NCI-H748 (cell line): ENCODE measurements around the gene MAD2L2.

ENCODE experiments used
- DNase-seq: peaks from one replicate; lab custom pipeline; 2025; ENCODE audit not compliant: unreplicated experiment; lab: John Stamatoyannopoulos, UW

Gene MAD2L2

DNA sequence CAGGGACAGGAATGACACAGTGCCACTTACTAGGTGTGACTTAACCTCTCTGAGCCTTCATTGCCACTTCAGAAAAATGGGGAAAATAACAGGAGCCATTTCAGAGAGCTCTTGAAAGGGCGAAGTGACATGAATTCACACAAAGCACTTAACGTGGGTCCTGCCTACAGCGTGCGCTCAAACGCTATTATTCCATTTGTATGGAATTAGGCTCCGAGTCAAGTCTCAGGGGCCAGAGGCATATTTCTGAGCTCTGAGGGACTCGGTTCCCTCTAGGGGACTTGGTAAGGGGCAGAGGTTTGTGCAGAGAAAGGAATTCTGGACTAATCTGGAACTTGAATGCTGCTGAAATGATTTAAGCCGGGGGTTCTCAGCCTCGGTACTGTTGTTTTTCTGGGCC, 24.6 kb upstream of the MAD2L2 start:
- no peak for DNase-seq

DNA sequence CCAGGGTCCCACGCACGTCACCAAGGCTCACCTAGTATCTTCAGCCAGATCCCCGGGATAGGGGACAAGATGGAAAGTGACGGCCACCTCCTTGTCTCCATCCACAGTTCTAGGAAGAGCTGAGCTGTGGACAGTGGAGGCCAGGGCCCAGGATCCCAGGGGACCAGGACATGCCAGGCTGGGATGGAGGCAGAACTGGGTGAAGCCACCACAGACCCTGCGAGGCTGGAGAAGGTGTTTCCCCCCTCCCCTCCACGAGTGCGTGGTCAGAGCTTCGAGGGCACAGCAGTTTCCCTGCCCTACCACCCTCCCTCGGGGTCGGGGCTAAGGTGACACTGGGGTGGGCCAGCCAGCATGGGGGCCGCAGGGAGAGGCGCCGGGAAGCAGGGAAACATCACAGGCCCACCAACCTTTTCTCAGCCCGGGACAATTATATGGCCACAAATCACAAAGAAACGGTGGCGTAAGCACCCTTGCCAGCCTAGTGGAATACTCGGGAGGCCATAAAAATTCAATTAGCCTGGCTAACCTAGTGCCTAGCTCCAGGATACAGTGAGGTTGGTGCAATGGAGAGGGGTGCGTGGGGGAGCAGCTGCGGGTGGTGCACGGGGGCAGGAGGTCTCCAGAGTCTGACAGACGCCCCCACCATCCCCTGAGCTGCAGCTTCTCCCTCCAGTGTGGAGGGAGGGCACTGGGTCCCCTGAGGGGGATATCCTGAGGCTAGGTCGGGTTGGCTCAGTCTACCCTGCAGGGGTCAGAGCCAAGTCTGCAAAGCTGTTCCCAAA, 23.9 kb upstream of the MAD2L2 start:
- DNase-seq = no peak

DNA sequence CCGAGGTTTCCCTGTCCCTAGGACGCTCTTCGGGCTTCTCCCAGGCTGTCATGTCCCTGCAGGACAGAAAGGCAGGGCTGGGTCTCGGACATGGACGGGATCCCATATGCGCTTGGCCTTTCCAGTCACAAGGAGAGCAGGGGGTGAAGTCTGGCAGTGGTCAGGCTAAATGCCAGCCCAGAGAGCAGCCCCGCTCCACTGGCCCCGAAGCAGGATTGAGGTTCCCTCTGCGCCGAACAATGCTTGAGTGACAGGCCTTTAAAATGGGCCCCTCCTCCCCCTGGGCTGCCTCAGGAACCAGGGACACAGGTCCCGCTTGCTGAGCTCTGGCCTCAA, 23.2 kb upstream of the MAD2L2 start:
- DNase-seq = no peak

GRCh38 chr1:11703357-11704193, 22.6 kb upstream of the MAD2L2 start:
- no peak for DNase-seq

- no peak for DNase-seq
These were observed 21.2 kb upstream of the MAD2L2 start for GRCh38 chr1:11701981-11702803.

DNA sequence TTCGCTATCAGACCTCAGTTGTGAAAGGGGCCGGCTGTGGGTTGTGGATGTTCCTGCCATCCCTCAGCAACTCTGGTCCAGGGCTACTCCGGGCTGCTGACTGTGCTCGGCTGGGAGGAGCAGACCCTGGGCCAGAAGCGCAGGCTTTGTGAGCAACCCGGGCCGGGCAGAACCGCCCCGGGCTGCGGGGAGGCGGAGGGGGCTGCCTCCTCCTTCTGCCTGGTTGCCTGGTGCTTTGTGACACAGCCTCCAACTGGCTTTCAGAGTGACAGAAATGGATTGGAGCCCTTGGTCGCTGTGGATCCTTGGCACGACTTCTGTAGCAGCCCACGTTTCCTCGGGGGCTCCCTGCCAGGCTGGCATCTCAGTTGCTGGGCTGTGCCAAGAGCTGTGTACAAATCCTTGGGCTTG, 20.6 kb upstream of the MAD2L2 start:
- no peak for DNase-seq

DNA sequence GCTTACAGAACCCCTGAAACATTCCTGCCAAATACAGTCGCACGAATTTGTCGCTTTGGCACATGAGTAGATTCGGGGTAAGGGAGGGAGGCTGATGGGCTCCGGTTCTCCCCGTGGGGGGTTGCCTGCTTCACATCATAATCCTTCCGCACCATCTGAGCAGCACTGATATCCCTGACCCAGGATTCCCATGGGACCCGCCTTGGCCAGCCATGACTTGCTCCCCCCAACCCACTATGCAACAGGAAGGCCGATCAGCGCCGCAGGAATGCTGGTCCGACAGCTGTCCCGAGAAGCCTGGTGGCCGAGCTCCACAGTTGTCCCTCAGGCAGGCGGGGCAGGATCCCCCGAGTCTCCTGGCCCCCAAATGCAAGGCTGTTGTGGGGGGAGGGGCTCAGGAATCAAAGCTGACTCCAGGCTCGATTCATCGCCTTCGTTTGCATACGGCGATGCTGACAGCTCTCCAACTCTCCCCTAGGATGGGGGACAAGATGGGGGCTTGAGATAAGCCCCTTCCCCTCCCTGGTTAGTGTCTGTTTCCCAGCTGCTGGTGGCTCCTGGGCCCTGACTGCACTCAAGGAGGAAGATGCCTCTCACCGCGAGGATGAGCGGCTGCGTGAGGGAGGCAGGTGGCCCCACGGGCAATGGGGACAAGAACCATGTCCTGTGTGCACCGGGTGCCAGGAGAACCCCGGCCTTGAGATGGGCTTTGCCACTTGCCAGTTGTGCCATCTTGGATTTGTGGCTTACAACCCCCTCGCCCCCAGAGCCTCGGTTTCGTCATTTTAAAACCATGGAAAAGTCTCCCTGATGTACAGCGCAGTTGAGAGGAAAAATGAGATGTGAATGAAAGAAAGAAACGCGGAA, 19.9 kb upstream of the MAD2L2 start:
- DNase-seq = no peak

DNA sequence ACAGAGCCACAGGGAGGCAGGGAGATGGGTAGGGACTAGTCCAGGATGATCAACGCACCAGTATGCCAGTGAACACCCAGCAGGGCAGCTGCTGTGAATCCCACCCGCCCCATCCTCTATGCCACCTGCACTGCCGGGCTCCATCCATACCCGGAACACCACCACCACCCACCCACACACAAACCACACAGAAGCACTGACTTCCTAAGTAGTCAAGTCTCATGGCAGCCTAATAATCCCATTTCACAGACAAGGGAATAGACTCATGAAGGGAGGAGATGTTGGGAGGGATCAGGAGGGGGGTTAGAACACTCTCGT, 16.9 kb upstream of the MAD2L2 start:
- no peak for DNase-seq

- DNase-seq = no peak
These were observed 16.4 kb upstream of the MAD2L2 start for GRCh38 chr1:11697188-11697892.

DNA sequence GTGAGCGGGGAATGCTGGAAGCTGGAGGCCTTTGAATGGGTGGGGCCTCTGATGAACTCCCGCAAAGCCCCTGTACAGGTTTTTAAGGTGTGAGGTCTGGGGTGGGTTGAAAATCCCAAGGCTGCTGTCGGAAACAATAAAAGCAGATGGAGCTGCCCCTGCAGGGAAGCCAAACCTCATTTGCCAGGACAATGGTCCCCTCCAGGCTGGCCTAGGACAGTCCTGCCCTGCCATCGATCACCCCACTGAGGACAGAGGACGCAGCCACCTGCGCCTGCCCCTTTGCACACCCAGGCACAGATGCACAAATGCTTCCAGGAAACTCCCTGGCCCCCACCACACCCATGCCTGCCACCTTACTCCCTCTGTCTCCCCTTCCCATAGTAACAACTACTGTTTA, 14.9 kb upstream of the MAD2L2 start:
- DNase-seq = no peak

GRCh38 chr1:11693917-11694316, 13.0 kb upstream of the MAD2L2 start:
- no peak for DNase-seq

DNA sequence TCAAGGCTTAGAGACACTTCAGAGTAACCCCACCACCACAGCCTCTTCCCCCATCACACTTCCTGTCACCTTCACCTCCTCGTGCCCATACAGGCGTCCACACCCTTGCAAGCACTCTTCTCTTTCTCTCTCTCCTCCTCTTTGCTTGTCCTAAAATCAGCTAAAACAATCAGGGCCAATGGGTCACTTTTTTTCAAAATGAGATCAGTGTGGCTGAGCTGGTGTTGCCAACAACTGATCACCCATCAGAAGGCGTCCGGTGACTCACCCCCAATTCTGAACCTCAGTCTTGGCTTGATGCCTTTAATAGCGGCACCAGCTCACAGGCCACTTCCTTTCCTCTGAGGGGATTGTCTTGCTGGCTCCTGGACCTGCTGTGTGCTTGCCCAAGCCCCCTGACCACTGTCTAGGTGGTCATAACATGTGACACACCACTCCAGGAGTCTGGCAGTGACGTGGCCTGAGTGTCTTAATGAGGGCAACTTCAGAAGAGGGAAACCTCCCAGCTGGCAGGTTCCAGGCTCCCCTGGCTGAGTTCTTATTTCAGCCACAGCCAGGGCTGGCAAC, 12.2 kb upstream of the MAD2L2 start:
- DNase-seq = no peak

GRCh38 chr1:11691928-11692711, 11.2 kb upstream of the MAD2L2 start:
- DNase-seq = no peak

- DNase-seq = peak; percentile 78
These were observed 10.5 kb upstream of the MAD2L2 start, which contains the start of gene DRAXIN for GRCh38 chr1:11691302-11691914. TSS of gene DRAXIN (plus strand) at chr1:11691710. CDS start at chr1:11706259, 14,549 bp downstream.

- peak; percentile 74 for DNase-seq
These were observed 9.7 kb upstream of the MAD2L2 start for GRCh38 chr1:11690397-11691301.

GRCh38 chr1:11688506-11688905, 7.6 kb upstream of the MAD2L2 start:
- DNase-seq = no peak

- DNase-seq = no peak
These were observed 4.3 kb upstream of the MAD2L2 start for GRCh38 chr1:11685210-11685752.
